22Rv1 (cell line): ENCODE results near the gene ABO.
"Not testable (repeated sequence)": the region's sequence is repeated elsewhere in the genome, so short reads cannot be mapped to it uniquely, and the experiment has no call there.

Experiments
- H3K27ac ChIP-seq: fragments of 450-650 bp; 2 replicates; pipeline ENCODE4 v1.5.1; 2017
- ZFX ChIP-seq: fragments of 450-650 bp; IDR thresholded peaks from 2 replicates; pipeline ENCODE4 v1.6.1; 2017; ENCODE audit warnings: antibody characterized with exemption, borderline replicate concordance
- TF ChIP-seq, protein P1 (sequence below): fragments of 450-650 bp; IDR thresholded peaks from 2 replicates; pipeline ENCODE4 v1.5.1; 2017; ENCODE audit warnings: mild to moderate bottlenecking

ABO gene

DNA sequence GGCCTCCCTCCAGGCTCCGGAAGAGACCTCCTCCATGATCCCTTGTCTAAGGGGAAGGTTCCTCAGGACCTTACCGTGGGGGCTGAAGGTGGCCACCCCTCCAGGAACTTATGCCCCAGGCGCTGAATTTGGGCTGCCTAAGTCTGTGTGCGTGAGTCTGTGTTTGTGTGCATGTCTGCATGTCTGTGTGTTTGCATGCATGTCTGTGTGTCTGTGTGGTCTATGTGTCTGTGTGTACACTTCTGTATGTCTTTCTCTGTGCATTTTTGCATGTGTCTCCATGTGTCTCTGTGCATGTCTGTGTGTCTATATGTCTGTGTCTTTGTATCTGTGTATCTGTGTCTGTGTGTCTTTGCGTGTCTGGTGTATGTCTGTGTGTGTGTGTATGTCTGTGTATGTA lies 20.5 kb downstream of the ABO start:
- TF ChIP-seq, protein P1, sequence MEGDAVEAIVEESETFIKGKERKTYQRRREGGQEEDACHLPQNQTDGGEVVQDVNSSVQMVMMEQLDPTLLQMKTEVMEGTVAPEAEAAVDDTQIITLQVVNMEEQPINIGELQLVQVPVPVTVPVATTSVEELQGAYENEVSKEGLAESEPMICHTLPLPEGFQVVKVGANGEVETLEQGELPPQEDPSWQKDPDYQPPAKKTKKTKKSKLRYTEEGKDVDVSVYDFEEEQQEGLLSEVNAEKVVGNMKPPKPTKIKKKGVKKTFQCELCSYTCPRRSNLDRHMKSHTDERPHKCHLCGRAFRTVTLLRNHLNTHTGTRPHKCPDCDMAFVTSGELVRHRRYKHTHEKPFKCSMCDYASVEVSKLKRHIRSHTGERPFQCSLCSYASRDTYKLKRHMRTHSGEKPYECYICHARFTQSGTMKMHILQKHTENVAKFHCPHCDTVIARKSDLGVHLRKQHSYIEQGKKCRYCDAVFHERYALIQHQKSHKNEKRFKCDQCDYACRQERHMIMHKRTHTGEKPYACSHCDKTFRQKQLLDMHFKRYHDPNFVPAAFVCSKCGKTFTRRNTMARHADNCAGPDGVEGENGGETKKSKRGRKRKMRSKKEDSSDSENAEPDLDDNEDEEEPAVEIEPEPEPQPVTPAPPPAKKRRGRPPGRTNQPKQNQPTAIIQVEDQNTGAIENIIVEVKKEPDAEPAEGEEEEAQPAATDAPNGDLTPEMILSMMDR: no peak
- TF ChIP-seq ZFX: no peak
- no peak overlapping the region for H3K27ac ChIP-seq

DNA sequence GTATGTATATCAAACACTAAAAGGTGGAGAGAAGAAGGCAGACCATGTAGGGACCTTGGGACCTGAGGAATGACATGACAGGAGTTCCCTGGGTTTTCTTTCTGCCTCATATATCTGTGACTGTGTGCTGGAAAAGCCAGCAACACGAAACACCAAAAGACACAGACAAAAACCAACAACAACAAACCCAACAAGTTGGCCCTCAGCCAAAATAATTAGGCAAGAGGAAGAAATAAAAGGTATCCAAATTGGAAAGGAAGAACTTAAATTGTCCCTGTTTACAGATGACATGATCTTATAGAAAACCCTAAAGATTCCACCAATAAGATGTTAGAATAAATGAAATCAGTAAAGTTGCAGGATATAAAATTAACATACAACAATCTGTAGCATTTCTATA lies 21.7 kb downstream of the ABO start:
- TF ChIP-seq, protein P1: no peak
- no peak for TF ChIP-seq ZFX

DNA sequence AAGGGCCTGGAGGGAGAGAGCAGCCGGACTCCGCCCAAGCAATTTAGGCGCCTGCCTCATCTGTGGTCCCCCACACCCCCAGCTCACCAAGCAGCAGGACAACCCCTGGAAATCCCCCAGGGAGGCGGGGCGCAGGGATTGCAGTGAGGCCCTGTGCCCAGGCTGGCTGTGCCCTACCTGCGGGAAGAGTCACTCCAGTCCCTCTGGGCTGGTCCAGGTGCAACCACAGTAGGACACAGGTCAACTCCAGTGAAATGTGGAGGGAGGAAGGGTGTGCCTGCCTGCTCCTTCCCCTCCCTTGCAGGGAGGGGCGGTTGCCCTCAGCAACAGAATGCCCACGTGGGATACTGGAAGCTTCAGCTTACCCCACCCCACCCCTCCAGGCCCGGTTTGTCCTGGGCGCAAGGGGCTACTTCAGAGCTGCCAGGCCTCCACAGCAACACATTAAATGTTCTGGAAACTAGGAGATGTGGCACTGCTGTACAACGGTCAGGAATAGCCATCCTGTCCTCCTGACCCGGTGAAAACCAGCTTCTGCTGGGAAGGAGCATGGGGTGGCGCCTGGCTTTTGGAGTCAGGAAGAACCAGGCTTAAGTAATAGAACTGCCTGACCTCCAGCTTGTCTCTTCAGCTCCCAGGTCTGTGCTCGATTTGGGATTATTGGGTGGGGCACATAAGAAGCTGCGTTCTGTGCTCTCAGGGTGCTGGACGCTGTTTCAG lies 22.5 kb downstream of the ABO start:
- no peak for TF ChIP-seq ZFX
- TF ChIP-seq, protein P1: no peak
- no peak overlapping the region for H3K27ac ChIP-seq

More for the DNA sequence above, 21.7 kb downstream of the ABO start:
- no peak overlapping the region for H3K27ac ChIP-seq

DNA sequence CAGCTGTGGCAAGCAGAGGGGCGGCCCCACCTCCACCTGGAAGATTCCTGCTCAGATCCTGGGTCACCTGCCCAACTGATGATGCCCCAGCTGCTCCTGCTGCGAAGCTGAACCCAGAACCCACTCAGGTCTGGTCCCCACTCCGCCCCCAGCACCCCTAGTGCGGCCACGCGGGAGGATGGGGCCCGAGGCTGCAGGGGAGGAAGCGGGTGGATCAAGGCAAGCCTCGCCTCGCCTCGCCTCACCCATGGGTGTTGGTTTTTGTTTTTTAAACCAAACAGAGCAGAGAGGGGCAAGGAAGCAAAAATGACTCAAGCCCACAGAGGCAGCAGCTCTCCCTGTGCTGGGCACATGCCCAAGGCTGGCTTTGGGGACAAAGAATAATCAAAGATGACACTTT lies 23.2 kb downstream of the ABO start:
- no peak overlapping the region for H3K27ac ChIP-seq
- TF ChIP-seq ZFX: no peak
- TF ChIP-seq, protein P1: no peak

DNA sequence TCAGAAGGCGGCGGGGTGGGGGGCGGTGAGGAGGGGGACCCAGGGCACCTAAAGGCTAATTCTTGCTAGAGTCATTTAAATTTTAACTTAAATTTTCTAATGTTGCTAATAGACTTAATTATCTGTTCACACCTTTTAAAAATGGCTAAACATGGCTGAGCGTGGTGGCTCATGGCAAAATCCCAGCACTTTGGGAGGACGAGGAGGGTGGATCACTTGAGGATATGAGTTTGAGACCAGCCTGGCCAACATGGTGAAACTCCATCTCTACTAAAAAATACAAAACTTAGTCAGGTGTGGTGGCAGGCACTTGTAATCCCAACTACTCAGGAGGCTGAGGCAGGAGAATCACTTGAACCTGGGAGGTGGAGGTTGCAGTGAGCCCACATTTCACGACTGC lies 23.8 kb downstream of the ABO start:
- not testable (repeated sequence) for H3K27ac ChIP-seq

DNA sequence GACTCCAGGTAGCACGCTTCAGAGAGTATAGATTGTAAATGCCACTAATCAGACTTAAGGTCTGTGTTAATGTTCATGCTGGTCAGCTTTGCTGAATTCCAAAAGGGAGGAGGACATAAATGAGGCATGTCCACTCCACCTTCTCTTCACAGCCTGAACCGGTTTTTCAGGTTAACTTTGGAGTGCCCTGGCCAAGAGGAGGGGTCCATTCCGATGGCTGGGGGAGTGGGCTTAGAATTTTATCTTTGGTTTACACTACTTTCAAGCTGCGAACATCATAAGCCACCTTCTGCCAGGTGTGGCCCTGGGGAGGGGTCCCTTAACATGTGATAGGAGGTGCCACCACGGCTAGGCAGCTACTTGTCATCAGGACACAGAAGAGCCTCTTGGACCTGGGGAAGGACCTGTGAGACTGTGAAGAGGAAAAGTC lies 24.2 kb downstream of the ABO start:
- TF ChIP-seq, protein P1: no peak
- TF ChIP-seq ZFX: no peak
- H3K27ac ChIP-seq: no peak overlapping the region

DNA sequence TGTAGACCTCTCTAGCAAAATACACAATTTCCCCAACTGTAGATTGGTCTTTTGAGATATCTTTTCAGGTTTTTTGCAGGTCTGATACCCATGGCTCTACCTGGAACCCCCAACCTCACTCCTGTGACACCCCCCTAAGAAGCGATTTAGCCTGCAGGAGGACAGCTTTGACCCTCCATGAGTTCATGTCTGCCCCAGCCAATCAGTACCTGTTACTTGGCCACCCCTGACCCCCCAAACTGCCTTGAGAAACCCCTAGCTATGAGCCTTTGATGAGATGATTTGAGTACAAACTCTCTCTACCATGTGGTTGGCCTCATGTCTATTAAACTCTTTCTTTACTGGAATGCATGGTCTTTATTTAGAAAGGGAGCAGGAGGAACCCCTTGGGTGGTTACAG lies 25.7 kb downstream of the ABO start:
- no peak for TF ChIP-seq ZFX
- TF ChIP-seq, protein P1: no peak
- H3K27ac ChIP-seq: no peak overlapping the region
